GM06990 (cell line): ENCODE measurements around the gene RELL1.

Source experiments
- DNase-seq: peaks from one replicate; pipeline ENCODE4 v3.0.0-alpha.2; 2011; ENCODE audit not compliant: insufficient read length; ENCODE audit errors: extremely low read depth
- H3K27me3 ChIP-seq: replicated peaks from 2 replicates; pipeline ENCODE4 v1.6.0; 2011; ENCODE audit warnings: low read length; ENCODE audit not compliant: control insufficient read depth, insufficient read depth
- H3K36me3 ChIP-seq: 2 replicates; pipeline ENCODE4 v1.5.1; 2011; ENCODE audit warnings: low read length; ENCODE audit not compliant: control insufficient read depth, insufficient read depth
- H3K4me3 ChIP-seq: replicated peaks from 2 replicates; pipeline ENCODE4 v1.5.1; 2011; ENCODE audit warnings: low read depth, mild to moderate bottlenecking, control low read depth, low read length
- TF ChIP-seq, protein P1 (sequence below): IDR thresholded peaks from 2 replicates; pipeline ENCODE4 v1.5.1; 2011; ENCODE audit warnings: low read length, control low read depth, mild to moderate bottlenecking, inconsistent platforms; ENCODE audit not compliant: insufficient read depth, poor library complexity, severe bottlenecking

The RELL1 gene

DNA sequence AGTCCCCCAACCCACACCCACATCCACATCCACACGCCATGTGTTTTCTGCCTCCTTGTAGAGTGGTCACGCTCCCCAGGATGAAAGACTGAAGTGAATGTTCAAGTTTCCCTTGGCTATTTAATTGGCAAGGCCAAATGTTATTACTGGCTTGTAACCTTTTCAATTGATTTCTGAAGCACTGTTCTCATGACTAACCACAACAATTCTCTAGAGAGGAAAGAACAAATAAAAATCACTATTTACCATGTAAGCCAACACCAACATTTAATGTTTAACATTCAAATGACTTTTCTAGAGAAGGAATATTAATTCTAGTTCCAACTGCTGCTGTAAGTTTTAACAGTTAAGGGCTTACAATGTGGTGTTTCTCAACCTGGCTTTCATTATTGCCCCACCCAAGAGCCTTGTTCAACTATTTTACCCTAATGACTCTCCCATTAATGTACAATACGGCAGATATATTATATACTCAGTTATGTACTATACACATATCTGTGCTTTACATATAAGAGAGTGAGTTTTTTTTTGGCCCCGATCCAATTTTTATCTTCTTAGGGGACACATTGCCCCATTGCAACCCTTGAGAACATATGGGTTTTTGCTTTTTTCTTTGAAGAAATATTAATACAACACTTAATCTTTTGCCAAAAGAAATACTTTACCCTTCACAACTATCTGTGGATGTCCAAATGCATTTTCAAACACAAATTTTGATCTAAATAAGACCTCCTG is 46.5 kb downstream of the RELL1 start:
- H3K27me3 ChIP-seq: no peaks in the 10 kb centered on the region
- no peak overlapping the region for H3K4me3 ChIP-seq
- peaks cover 1% of the 10 kb centered on the region; the same call in 1 of the 2 replicates for H3K36me3 ChIP-seq
- TF ChIP-seq, protein P1, sequence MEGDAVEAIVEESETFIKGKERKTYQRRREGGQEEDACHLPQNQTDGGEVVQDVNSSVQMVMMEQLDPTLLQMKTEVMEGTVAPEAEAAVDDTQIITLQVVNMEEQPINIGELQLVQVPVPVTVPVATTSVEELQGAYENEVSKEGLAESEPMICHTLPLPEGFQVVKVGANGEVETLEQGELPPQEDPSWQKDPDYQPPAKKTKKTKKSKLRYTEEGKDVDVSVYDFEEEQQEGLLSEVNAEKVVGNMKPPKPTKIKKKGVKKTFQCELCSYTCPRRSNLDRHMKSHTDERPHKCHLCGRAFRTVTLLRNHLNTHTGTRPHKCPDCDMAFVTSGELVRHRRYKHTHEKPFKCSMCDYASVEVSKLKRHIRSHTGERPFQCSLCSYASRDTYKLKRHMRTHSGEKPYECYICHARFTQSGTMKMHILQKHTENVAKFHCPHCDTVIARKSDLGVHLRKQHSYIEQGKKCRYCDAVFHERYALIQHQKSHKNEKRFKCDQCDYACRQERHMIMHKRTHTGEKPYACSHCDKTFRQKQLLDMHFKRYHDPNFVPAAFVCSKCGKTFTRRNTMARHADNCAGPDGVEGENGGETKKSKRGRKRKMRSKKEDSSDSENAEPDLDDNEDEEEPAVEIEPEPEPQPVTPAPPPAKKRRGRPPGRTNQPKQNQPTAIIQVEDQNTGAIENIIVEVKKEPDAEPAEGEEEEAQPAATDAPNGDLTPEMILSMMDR: no peak
- no peak for DNase-seq

DNA sequence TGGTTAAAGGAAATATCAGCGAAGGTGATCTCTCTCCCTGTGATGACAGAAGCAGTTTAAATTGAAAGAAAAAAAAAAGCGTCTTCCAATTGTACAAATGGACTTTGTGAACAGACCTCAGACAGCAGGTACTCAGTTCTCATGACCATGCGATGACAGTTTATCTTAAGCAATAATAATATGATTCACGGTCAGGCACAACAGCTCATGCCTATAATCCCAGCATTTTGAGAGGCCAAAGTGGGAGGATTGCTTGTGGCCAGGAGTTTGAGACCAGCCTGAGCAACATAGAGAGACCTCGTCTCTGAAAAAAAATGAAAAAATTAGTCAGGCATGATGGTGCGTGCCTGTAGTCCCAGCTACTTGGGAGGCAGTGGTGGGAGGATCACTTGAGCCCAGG is 51.0 kb downstream of the RELL1 start:
- no peak for DNase-seq
- H3K27me3 ChIP-seq: no peaks in the 10 kb centered on the region
- TF ChIP-seq, protein P1: no peak
- peaks cover 9% of the 10 kb centered on the region for H3K36me3 ChIP-seq
- no peak overlapping the region for H3K4me3 ChIP-seq

DNA sequence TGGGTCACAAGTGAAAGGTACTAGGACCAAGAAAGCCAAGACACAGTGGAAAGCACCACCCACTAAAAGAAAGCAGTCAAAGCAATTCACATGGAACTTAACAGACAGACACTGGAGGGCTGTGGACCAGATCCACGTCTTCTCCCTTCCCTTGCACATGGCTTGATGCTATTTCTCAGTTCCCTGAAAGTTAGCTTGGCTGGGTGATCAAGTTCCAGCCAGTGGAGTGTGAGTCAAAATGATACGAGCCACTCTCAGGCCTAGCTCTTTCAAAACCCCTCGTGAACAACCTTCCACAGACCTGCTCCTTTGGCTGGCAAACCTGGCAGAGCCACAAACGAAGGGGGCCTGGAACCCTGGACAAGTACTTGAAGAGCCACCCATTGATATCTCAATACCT is 52.0 kb downstream of the RELL1 start:
- TF ChIP-seq, protein P1: no peak
- no peaks in the 10 kb centered on the region for H3K27me3 ChIP-seq
- peaks cover 9% of the 10 kb centered on the region for H3K36me3 ChIP-seq
- DNase-seq: no peak
- no peak overlapping the region for H3K4me3 ChIP-seq

DNA sequence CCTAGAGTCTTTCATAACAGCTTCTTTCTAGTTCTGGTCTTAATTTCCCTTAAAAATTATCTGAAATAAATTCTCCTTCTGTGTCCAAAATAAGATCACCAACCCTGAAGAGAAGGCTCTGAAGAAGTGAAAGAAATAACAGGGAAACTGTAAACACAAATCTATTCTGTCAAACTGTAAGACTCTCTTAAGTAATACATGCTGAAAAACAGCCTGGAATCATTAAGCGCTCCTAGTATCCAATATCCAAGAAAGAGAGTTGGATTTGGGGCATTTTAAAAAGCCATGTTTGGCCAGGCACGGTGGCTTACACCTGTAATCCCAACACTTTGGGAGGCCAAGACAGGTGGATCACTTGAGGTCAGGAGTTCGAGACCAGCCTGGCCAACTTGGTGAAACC is 53.3 kb downstream of the RELL1 start:
- Histone ChIP-seq H3K4me3 (no peak overlapping the region), H3K27me3 (no peaks in the 10 kb centered on the region), H3K36me3 (peaks cover 9% of the 10 kb centered on the region)
- no peak for DNase-seq
- TF ChIP-seq, protein P1: no peak

DNA sequence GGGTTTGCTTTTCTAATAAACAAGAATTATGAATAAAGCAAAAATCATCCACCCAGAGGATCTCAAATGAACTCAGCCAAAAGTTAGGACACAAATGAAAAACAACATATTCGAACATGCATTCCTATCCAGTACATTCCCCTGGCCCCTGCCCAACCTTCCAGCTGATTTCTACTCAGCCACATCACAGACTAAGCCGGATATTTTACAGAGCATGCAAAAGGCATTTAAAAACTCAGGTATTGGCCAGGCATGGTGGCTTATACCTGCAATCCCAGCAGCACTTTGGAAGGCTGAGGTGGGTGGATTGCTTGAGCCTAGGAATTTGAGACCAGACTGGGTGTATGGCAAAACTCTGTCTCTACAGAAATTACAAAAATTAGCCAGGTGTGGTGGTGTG is 54.6 kb downstream of the RELL1 start:
- TF ChIP-seq, protein P1: no peak
- Histone ChIP-seq H3K4me3 (no peak overlapping the region), H3K27me3 (no peaks in the 10 kb centered on the region), H3K36me3 (peaks cover 8% of the 10 kb centered on the region)
- no peak for DNase-seq
